Measurements from ENCODE around the gene PEAK3.

- TF ChIP-seq CTCF (IDR thresholded peaks at IDR 0.05; ENCODE audit: low read length) = no peak
- TF ChIP-seq EZH2phosphoT487 (IDR thresholded peaks at IDR 0.05; ENCODE audit: low read length) = no peak
Measured at GRCh38 chr19:2240881-2241760, 40.9 kb downstream of the PEAK3 start.
